HUES6 (cell line): Measurements from ENCODE around the gene CUL9.
A peak's percentile ranks its signal among the peaks of the same experiment; 100 is the strongest.
"Not testable (repeated sequence)": the region's sequence is repeated elsewhere in the genome, so short reads cannot be mapped to it uniquely, and the experiment has no call there.

ENCODE experiments used
- H3K27ac ChIP-seq: 2 replicates; pipeline ENCODE4 v1.7.0; 2013; ENCODE audit warnings: low read depth, mild to moderate bottlenecking, low read length, inconsistent platforms
- H3K27me3 ChIP-seq: 2 replicates; pipeline ENCODE4 v1.6.1; 2013; ENCODE audit warnings: low read length; ENCODE audit not compliant: control insufficient read depth, insufficient read depth
- H3K36me3 ChIP-seq: 2 replicates; pipeline ENCODE4 v1.6.1; 2013; ENCODE audit warnings: low read length; ENCODE audit not compliant: control insufficient read depth, insufficient read depth
- H3K4me1 ChIP-seq: 2 replicates; pipeline ENCODE4 v1.6.1; 2013; ENCODE audit warnings: low read length; ENCODE audit not compliant: control insufficient read depth, insufficient read depth
- H3K4me3 ChIP-seq: 2 replicates; pipeline ENCODE4 v1.5.1; 2013; ENCODE audit warnings: low read depth, low read length
- H3K9ac ChIP-seq: one replicate; pipeline ENCODE4 v1.6.1; 2013; ENCODE audit warnings: mild to moderate bottlenecking, low read length
- H3K9me3 ChIP-seq: 2 replicates; pipeline ENCODE4 v1.6.1; 2013; ENCODE audit warnings: low read depth, low read length; ENCODE audit not compliant: control insufficient read depth, insufficient read depth

The CUL9 gene

GRCh38 chr6:43181942-43182860 lies at the start of gene CUL9:
Gene CUL9, plus strand, starts transcription at chr6:43182196. Its CDS starts 2,115 bp downstream, at chr6:43184311.
- Histone ChIP-seq H3K27ac (no peak within 1 kb of the TSS; the same call in 1 of the 2 replicates), H3K36me3 (peaks cover 29% of the 10 kb centered on the region), H3K9ac (peak within 1 kb of the TSS; percentile 72), H3K4me1 (peaks cover 15% of the 10 kb centered on the region; the same call in 1 of the 2 replicates), H3K4me3 (peak within 1 kb of the TSS; percentile 78), H3K27me3 (no peaks in the 10 kb centered on the region), H3K9me3 (no peaks in the 10 kb centered on the region)

GRCh38 chr6:43138267-43138666 lies 43.7 kb upstream of the CUL9 start:
- no peaks in the 10 kb centered on the region for H3K27me3 ChIP-seq
- no peak overlapping the region for H3K27ac ChIP-seq
- H3K4me3 ChIP-seq = no peak overlapping the region
- H3K4me1 ChIP-seq = peaks cover 6% of the 10 kb centered on the region
- H3K9me3 ChIP-seq = no peaks in the 10 kb centered on the region
- H3K9ac ChIP-seq = no peak overlapping the region
- H3K36me3 ChIP-seq = peaks cover 40% of the 10 kb centered on the region

DNA sequence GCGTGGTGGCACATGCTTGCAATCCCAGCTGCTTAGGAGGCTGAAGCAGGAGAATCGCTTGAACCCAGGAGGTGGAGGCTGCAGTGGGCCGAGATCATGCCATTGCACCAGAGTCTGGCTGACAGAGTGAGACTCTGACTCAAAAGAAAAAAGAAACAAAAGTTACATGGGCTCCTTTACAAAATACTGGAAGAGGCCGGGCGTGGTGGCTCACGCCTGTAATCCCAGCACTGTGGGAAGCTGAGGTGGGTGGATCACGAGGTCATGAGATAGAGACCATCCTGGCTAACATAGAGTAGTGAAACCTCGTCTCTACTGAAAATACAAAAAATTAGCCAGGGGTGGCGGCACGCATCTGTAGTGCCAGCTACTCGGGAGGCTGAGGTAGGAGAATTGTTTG lies 42.0 kb upstream of the CUL9 start:
- not testable (repeated sequence) for H3K27ac ChIP-seq, H3K27me3 ChIP-seq, H3K4me1 ChIP-seq, H3K4me3 ChIP-seq, H3K9me3 ChIP-seq, H3K9ac ChIP-seq
- H3K36me3 ChIP-seq = peaks cover 48% of the 10 kb centered on the region

- H3K9ac ChIP-seq = no peak overlapping the region
- H3K4me3 ChIP-seq = no peak overlapping the region
- H3K4me1 ChIP-seq = peaks cover 10% of the 10 kb centered on the region
- H3K9me3 ChIP-seq = no peaks in the 10 kb centered on the region
- no peak overlapping the region for H3K27ac ChIP-seq
- H3K36me3 ChIP-seq = peaks cover 58% of the 10 kb centered on the region
- H3K27me3 ChIP-seq = no peaks in the 10 kb centered on the region
Measured at GRCh38 chr6:43141644-43142043, 40.4 kb upstream of the CUL9 start.

DNA sequence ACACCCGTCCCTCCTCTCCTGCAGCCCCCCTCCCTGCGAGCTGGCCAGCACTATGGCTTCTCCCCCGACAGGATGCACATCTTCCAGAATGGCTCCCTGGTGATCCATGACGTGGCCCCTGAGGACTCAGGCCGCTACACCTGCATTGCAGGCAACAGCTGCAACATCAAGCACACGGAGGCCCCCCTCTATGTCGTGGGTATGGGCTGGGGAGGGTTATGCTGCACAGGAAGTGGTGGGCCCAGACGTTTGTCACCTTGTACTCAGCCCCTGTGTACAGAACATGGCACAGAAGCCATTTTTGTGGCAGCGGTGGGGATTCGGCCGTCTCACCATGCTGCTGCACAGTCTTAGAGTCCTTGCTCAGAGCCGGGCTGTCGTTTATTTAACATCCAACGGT lies 39.9 kb upstream of the CUL9 start:
- H3K9me3 ChIP-seq = no peaks in the 10 kb centered on the region
- H3K9ac ChIP-seq = no peak overlapping the region

DNA sequence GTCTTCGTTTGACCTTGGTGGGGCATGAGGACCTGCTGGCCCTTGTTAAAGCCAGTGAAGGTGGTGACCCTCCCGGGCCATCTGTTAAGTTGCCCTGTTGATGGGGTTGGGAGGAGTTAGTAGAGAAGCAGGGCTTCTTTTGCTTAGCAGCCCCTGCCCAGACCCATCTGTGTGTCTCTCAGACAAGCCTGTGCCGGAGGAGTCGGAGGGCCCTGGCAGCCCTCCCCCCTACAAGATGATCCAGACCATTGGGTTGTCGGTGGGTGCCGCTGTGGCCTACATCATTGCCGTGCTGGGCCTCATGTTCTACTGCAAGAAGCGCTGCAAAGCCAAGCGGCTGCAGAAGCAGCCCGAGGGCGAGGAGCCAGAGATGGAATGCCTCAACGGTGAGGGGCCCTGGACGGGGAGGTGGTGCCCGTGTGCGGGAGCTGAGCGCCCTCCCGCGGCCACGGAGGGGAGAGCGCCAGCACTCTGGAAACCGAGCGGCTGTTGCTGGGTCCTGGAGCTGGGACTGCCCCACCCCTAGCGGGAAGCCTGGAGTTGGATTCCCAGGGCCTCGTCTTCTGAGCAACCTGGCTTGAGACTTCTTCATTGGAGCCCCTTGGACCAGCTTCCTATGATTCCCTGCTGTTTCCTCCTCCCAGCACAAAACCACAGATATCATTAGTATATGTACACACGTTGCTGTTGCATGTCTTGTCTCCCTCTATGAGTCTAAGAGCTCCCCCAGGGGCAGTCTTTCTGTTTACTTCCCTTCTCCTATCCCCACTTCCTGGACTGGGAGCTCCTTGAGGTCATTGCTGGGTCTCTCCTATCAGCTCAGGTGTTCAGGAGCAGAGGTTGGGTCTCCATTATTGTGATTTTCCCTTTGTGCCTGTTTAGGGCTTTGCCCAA lies 38.5 kb upstream of the CUL9 start:
- Histone ChIP-seq H3K9me3 (no peaks in the 10 kb centered on the region), H3K27ac (no peak overlapping the region), H3K4me3 (no peak overlapping the region), H3K36me3 (peaks cover 72% of the 10 kb centered on the region), H3K9ac (no peak overlapping the region), H3K27me3 (no peaks in the 10 kb centered on the region), H3K4me1 (peaks cover 10% of the 10 kb centered on the region)

More for the DNA sequence above, 39.9 kb upstream of the CUL9 start:
- peaks cover 10% of the 10 kb centered on the region for H3K4me1 ChIP-seq
- no peak overlapping the region for H3K4me3 ChIP-seq
- H3K27ac ChIP-seq = no peak overlapping the region
- H3K27me3 ChIP-seq = no peaks in the 10 kb centered on the region
- peaks cover 60% of the 10 kb centered on the region for H3K36me3 ChIP-seq

- no peak overlapping the region for H3K4me3 ChIP-seq
- H3K9me3 ChIP-seq = no peaks in the 10 kb centered on the region
- no peaks in the 10 kb centered on the region for H3K27me3 ChIP-seq
- peaks cover 61% of the 10 kb centered on the region for H3K36me3 ChIP-seq
- H3K4me1 ChIP-seq = peaks cover 10% of the 10 kb centered on the region
- H3K27ac ChIP-seq = no peak overlapping the region
- H3K9ac ChIP-seq = no peak overlapping the region
Measured at GRCh38 chr6:43144879-43145278, 37.1 kb upstream of the CUL9 start.

DNA sequence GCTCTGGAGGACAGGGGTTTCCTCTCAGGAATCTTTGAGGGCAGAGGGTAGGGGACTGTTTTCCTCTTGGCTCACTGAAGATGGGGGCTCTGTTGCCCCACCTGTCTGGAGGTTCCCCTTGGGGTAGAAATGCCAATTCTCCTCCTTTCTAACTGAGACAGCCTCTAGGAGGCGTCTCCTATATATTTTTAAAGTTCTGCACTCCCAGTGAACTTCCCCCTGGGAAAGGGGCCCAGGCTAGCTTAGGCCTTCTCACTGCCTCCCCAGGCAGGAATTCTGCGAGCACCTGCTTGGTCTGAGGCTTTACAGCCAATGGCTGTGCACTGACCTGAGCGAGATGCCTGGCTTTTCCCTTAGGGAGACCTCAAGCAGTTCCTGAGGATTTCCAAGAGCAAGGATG lies 35.7 kb upstream of the CUL9 start:
- H3K36me3 ChIP-seq = peaks cover 63% of the 10 kb centered on the region
- no peak overlapping the region for H3K27ac ChIP-seq
- no peaks in the 10 kb centered on the region for H3K27me3 ChIP-seq

GRCh38 chr6:43146709-43147688 lies 35.0 kb upstream of the CUL9 start:
- Histone ChIP-seq H3K27ac (no peak overlapping the region), H3K36me3 (peaks cover 56% of the 10 kb centered on the region), H3K27me3 (no peaks in the 10 kb centered on the region), H3K9me3 (no peaks in the 10 kb centered on the region), H3K4me3 (no peak overlapping the region), H3K9ac (no peak overlapping the region), H3K4me1 (peaks cover 10% of the 10 kb centered on the region)

More for the DNA sequence above, 35.7 kb upstream of the CUL9 start:
- Histone ChIP-seq H3K9me3 (no peaks in the 10 kb centered on the region), H3K4me1 (peaks cover 10% of the 10 kb centered on the region), H3K4me3 (no peak overlapping the region), H3K9ac (no peak overlapping the region)

GRCh38 chr6:43147691-43148477 lies 34.1 kb upstream of the CUL9 start:
- Histone ChIP-seq H3K27me3 (no peaks in the 10 kb centered on the region), H3K4me3 (no peak overlapping the region), H3K36me3 (peaks cover 59% of the 10 kb centered on the region), H3K27ac (no peak overlapping the region), H3K4me1 (peaks cover 8% of the 10 kb centered on the region), H3K9ac (no peak overlapping the region), H3K9me3 (no peaks in the 10 kb centered on the region)
